Ishikawa (cell line): Measurements from ENCODE around the gene FCGR2B.
A peak's percentile ranks its signal among the peaks of the same experiment; 100 is the strongest.
"Not testable (repeated sequence)": the region's sequence is repeated elsewhere in the genome, so short reads cannot be mapped to it uniquely, and the experiment has no call there.

Experiments used
- CEBPB ChIP-seq: IDR thresholded peaks from 2 replicates; pipeline ENCODE4 v1.6.1; 2012
- EGR1 ChIP-seq: IDR thresholded peaks from 2 replicates; pipeline ENCODE4 v1.6.1; 2012
- EP300 ChIP-seq: IDR thresholded peaks from 2 replicates; pipeline ENCODE4 v1.6.1; 2012; ENCODE audit warnings: borderline replicate concordance
- FOXM1 ChIP-seq: IDR thresholded peaks from 2 replicates; pipeline ENCODE4 v1.6.1; 2012; ENCODE audit warnings: low read depth, borderline replicate concordance
- MAX ChIP-seq: IDR thresholded peaks from 2 replicates; pipeline ENCODE4 v1.6.1; 2012
- NFIC ChIP-seq: IDR thresholded peaks from 2 replicates; pipeline ENCODE4 v1.6.1; 2012
- RAD21 ChIP-seq: IDR thresholded peaks from 2 replicates; pipeline ENCODE4 v1.6.1; 2012; ENCODE audit warnings: low read depth
- REST ChIP-seq: IDR thresholded peaks from 2 replicates; pipeline ENCODE4 v1.6.1; 2012; ENCODE audit warnings: low read depth, mild to moderate bottlenecking
- TAF1 ChIP-seq: IDR thresholded peaks from 2 replicates; pipeline ENCODE4 v1.6.1; 2012; ENCODE audit warnings: low read depth, mild to moderate bottlenecking
- TCF12 ChIP-seq: IDR thresholded peaks from 2 replicates; pipeline ENCODE4 v1.6.1; 2012; ENCODE audit warnings: low read depth
- TEAD4 ChIP-seq: IDR thresholded peaks from 2 replicates; pipeline ENCODE4 v1.6.1; 2012
- USF1 ChIP-seq: IDR thresholded peaks from 2 replicates; pipeline ENCODE4 v1.6.1; 2012
- YY1 ChIP-seq: IDR thresholded peaks from 2 replicates; pipeline ENCODE4 v1.6.1; 2012; ENCODE audit warnings: low read depth
- ZBTB7A ChIP-seq: IDR thresholded peaks from 2 replicates; pipeline ENCODE4 v1.6.1; 2012; ENCODE audit warnings: low read depth

Gene FCGR2B

GRCh38 chr1:161662684-161663339, at the start of gene FCGR2B:
FCGR2B (plus strand) TSS chr1:161663143; CDS start chr1:161663242, 99 bp downstream.
- TF ChIP-seq TEAD4, FOXM1, USF1: not testable (repeated sequence)

- peak; percentile 43 for TF ChIP-seq TEAD4
Measured at GRCh38 chr1:161621181-161622000, 41.6 kb upstream of the FCGR2B start.

- TF ChIP-seq MAX (no peak), RAD21 (no peak), ZBTB7A (no peak), REST (no peak), TCF12 (no peak), EP300 (no peak), NFIC (no peak), USF1 (no peak), YY1 (no peak)
Measured at GRCh38 chr1:161631076-161631475, 31.9 kb upstream of the FCGR2B start, which contains the start of gene FCGR3B. FCGR3B (minus strand) TSS chr1:161631176; CDS start chr1:161631094, 82 bp downstream.

GRCh38 chr1:161647507-161648360, 15.2 kb upstream of the FCGR2B start:
- TF ChIP-seq RAD21: peak; percentile 75

- TF ChIP-seq EGR1 (no peak), CEBPB (no peak), TAF1 (no peak), ZBTB7A (no peak), USF1 (no peak)
Measured at GRCh38 chr1:161676441-161676840, 13.5 kb downstream of the FCGR2B start.

- TF ChIP-seq YY1: no peak
Measured at GRCh38 chr1:161676958-161677689, 14.2 kb downstream of the FCGR2B start.

- TF ChIP-seq EP300 (no peak), TAF1 (no peak), REST (no peak), CEBPB (no peak), USF1 (no peak), FOXM1 (no peak), NFIC (no peak), TEAD4 (no peak), EGR1 (no peak), YY1 (no peak)
Measured at GRCh38 chr1:161678500-161678899, 15.6 kb downstream of the FCGR2B start.
